ENCODE data around the gene USP54.

- TF ChIP-seq CTCF (conservative IDR thresholded peaks at IDR 0.05; ENCODE audit: low read depth, low read length) (no peak), EZH2 (IDR thresholded peaks at IDR 0.05; ENCODE audit: borderline replicate concordance, low read depth, low read length, poor library complexity, severe bottlenecking) (no peak)
Measured at GRCh38 chr10:73467206-73467605, 123.9 kb downstream of the USP54 start.

Measured in A673 (cell line).